Measurements from ENCODE around the gene KLHDC9.

- TF ChIP-seq TCF4 (CRISPR knock-in tag; IDR thresholded peaks at IDR 0.05; ENCODE audit: borderline replicate concordance) (no peak), ZC3H10 (CRISPR knock-in tag; IDR thresholded peaks at IDR 0.05) (no peak), ZFP3 (CRISPR knock-in tag; IDR thresholded peaks at IDR 0.05) (no peak), CSDC2 (CRISPR knock-in tag; IDR thresholded peaks at IDR 0.05) (no peak), ARNTL (CRISPR knock-in tag; IDR thresholded peaks at IDR 0.05; ENCODE audit: borderline replicate concordance, low read depth) (no peak), ZFP30 (CRISPR knock-in tag; IDR thresholded peaks at IDR 0.05) (no peak), BACH2 (CRISPR knock-in tag; IDR thresholded peaks at IDR 0.05; ENCODE audit: borderline replicate concordance) (no peak), RARB (CRISPR knock-in tag; IDR thresholded peaks at IDR 0.05) (no peak), ESRRG (CRISPR knock-in tag; IDR thresholded peaks at IDR 0.05) (no peak)
- TF ChIP-seq, protein P1, sequence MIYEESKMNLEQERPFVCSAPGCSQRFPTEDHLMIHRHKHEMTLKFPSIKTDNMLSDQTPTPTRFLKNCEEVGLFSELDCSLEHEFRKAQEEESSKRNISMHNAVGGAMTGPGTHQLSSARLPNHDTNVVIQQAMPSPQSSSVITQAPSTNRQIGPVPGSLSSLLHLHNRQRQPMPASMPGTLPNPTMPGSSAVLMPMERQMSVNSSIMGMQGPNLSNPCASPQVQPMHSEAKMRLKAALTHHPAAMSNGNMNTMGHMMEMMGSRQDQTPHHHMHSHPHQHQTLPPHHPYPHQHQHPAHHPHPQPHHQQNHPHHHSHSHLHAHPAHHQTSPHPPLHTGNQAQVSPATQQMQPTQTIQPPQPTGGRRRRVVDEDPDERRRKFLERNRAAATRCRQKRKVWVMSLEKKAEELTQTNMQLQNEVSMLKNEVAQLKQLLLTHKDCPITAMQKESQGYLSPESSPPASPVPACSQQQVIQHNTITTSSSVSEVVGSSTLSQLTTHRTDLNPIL (CRISPR knock-in tag; IDR thresholded peaks at IDR 0.05; ENCODE audit: low read depth), result no peak
Measured at GRCh38 chr1:161127649-161128048, 29.5 kb downstream of the KLHDC9 start.

Measured in SK-N-SH treated with all-trans-retinoic acid at 6 μM for 48 hours (cell line).